CD4-positive, alpha-beta T cell treated with Interferon gamma for 1 hour (primary cell): ENCODE results near the gene TBC1D14.
A peak's percentile ranks its signal among the peaks of the same experiment; 100 is the strongest.

ENCODE experiments used
- DNase-seq: peaks from one replicate; pipeline ENCODE4 v3.0.0-alpha.2; 2020

Gene TBC1D14

DNA sequence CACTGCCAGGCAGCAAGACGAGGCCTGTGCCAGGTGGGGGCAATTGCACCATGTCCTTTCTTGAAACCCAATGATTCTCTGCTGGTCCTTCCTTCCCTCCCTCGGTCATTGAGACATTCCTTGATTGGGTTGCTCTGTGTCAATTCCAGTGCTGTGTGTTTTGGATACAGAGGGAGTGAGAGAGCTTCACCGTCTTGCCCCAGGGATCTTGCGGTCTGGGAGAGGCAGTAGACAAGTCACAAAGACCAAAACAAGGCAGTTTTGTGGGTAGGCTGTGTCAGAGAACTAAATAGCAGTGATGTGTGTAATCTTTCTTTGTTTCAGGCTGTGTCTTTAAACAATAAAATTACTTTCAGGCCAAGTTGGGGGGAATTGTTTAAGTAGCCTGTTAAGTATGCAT, 94.7 kb downstream of the TBC1D14 start:
- no peak for DNase-seq

DNA sequence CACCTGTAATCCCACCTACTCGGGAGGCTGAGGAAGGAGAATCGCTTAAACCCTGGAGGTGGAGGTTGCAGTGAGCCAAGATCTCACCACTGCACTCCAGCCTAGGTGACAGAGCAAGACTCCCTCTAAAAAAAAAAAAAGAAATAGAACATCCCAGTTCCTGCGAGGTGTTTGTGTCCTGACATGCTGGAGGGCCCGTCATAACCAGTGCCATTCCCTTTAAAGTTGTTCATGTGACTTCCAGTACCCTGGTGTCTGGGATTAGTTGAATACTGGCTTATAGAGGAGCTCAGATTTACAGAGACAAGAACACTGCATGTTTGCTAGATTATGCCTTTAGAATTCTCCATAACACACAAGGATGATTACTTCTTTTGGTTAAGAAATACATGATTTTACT, 95.9 kb downstream of the TBC1D14 start:
- DNase-seq, result no peak

DNA sequence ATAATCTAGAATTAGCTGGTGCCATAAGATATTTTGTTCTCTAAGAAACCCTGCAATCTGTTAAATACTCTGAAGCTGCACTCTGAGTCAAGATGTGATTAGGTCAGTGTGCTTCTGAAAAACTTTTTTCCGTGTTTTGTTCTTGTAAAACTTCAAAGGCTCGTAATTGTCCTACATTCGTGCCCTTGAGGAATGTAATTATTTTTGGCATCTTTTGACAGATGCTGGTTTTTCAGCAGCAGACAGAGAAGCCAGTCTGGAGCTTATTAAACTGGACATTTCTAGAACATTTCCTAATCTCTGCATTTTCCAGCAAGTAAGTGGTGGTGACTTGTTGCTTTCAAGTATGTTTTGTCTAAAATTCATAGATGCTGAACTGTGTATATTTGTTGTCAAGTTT, 96.8 kb downstream of the TBC1D14 start:
- DNase-seq, result no peak

DNA sequence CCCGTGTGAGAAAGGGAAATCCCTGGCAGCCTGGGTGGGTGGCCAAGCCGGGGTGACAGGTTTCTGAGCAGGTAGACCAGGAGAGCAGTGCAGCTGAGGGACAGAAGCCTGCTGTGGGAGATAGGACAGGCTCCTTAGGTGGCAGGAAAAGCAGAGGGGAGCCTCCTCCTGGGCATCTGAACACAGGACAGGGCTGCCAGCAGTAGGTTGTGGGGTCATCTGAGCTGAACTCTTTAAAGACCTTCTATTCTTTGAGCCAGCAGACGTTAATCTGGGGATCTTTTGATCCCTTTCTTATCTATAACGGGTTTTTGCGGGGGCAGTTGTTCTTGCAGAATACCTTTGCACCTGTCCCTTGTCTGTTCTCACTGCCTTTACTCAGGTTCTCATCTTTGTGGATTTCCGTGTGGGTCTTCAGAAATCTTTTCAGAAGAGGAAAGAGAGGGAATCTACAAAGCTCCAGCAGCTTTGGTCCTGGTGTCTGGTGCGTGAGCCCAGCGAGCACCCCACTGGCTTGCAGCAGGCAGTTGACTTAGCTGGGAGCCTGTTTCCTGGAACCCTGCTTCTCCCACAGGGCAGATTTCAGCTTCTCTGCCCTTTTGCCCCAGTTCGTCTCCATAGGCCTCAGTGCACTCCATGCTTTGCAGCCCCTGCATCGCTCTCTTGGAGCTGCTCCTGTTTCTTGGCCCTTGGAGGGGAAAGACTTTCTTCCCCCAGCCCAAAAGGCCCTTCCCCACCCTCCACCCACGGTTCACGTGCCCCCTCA, 97.7 kb downstream of the TBC1D14 start:
- no peak for DNase-seq

DNA sequence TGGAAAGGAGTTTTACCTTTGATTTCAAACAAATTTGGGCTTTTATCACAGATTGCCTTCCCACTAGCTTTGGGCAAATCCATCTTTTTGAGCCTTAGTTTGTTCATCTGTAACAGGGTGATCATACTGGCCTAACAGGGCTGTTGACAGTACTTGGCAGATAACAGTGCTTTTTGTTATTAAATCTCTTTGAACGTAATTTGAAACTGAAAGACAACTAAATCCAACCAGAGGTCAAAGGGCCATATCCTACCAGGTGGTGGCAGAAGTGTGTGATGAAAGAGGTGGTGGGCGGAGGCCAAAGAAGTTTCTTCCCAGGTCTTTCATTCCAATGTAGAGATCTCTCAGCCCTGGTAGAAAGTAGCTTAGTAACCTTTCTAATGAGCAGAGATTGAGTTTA, 98.3 kb downstream of the TBC1D14 start:
- DNase-seq, result no peak

DNA sequence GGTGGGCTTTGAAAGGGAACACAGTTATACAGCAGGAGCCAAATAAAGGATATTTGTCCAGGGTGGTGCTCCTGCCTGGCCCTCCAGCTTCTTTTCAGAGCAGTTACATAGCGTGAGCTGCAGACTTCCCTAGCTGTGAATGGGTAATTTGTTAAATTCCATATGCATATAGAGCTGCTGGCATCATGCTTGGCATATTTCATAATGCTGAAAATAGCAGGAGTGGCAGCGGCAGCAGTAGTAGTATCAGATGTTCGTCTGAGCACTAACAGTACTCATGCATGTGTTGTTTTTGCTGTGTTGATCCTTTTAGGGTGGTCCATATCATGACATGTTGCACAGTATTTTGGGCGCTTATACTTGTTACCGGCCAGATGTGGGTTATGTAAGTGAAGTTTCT, 99.9 kb downstream of the TBC1D14 start:
- no peak for DNase-seq

DNA sequence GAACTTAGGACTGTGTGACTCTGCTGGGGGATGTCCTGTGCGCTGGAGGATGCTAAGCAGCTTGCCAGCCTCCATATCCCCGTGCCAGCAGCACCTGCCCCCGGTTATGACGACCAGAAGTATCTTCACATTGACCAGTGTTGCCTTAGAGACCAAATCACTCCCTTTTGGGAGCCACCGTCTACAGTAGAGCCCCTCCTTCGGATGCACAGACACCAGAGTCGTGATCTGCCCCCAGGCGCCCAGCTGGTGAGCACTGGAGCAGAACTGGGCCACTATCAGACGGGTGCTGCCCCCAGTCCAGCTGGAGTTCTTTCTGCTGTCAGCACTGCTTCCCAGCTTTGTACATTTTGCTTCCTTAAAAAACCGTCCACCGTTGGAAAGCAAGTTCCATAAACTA, 103.5 kb downstream of the TBC1D14 start:
- DNase-seq, result peak; percentile 12

DNA sequence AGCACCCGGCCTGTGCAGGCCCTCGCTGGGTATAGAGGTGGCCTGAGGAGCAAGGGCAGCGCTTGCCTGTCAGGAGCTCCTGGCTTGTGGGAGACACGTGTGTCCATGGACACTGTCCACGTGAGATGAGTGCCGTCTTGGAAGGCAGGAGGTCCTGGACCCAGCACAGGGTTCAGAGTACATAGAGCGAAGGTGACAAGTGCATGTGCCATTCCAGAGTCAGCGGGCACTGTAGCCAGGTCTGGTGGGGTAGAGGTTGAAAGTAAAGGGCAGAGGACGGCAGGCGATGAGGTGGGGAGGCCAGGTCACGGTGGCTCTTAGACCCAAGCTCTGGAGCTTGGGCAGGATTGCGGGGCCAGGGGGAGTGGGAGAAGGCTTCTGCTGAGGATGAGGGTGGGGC, 105.2 kb downstream of the TBC1D14 start:
- no peak for DNase-seq

DNA sequence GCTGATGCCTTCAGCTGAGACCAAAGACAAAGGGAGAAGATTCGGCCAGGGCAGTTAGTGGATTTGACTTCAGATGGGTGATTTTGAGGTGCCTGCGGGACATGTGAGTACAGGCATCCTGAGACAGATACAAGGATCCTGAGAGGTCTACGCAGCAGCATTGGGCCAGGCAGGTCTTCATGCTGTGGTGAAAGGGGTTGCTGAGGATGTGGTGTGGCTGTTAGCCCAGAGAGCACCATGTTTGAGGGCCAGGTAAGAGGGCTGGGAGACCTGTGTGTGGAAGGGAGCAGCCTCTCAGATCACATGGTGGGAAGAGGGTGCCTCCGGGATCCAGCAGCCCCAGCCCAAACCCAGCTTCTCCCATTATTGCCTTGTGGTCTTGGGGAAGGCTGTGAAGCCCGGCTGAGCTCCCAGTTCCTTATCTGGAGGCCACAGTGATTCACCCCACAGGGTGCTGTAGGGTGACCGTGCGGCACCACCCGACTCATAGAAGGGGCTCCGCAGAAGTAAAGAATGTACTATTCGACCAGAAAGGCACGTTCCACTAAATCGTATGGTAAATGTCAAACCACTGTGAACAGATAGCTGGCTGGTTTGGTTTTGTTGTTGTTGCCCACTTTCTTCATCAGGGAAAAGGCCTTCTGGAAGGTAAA, 105.9 kb downstream of the TBC1D14 start:
- no peak for DNase-seq

DNA sequence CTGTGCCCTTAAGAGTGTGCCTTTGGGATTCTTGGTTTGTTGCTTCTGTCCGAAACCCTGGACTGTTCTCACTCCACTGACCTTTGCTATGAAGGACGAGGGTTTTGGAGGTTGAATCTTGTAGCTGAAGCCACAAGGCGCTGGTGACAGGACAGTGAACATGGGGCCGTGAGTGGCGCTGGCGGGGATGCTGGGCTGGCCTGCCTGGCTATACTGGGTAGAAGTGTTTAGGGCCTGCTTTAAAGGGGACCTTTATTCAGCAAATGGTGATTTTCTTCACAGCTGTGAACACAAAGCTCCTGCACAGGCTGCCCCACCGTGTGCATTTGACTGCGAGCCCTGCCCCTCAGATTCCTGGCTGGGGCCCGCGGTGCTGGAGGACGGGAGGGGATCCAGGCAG, 106.5 kb downstream of the TBC1D14 start:
- no peak for DNase-seq

DNA sequence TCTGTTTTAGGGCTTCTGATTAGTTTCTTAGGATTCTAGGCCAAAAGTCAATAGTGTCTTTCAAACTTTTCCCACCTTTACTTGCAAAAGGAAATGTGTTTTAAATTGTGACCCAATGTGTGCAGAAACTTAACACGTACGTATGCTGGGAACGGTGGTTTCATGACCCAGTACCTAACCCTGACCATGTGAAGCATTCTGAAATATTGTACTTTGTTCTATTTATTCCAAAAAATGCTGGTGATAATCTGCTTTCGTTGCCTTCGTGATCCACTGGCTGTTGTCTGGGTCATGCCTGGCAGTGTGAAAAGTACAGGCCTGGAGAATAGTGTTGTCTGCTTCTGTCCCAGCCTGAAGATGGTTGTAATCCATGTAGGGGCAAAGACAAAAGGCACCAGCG, 106.9 kb downstream of the TBC1D14 start:
- no peak for DNase-seq

DNA sequence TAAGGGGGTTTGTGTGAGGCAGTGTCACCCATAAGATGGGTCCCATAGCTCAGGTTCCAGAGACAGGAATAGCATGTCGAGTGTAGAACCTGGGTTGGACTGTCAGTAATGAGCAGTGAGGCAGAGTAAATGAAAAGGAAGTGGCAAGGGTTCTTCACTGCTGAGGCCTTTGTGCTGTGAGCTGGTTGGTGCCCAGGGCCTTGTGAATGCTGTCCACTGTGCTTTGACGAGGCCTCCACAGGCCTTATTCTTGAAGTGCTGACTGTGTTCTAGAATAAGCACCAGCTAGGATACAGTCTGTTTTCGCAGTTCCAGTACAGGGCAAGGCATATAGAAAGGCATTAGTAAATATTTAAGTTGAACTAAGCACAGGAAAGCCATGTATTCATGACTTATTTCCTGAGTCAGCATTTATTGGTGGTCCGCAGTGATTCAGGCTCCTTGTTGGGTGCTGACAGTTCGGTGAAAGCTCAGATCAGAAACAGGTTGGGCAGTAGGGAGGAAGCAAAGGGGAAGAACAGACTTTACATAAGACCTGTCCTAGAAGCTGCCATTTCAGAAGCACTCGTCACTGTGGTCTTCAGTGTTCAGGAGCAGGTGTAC, 107.9 kb downstream of the TBC1D14 start:
- DNase-seq, result no peak

DNA sequence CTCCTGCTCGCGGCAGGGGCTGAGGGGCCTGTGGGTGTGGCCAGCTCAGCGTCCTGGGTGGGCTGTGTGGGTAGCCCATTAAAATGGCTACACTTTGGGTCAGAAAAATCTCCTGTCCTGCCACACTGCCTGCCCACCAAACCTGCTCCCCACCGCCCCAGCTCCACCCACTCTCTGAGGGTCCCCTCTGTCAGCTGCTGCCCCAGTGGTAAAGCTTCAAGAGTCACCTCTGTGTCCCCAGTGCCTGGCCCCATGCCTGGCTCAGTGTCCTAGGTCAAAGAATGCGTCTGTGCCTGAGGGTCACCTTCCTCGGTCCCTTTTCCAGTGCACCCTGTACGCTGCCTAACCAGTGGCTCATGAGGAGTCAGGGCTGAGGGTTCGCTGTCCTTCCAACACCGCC, 108.7 kb downstream of the TBC1D14 start:
- no peak for DNase-seq

DNA sequence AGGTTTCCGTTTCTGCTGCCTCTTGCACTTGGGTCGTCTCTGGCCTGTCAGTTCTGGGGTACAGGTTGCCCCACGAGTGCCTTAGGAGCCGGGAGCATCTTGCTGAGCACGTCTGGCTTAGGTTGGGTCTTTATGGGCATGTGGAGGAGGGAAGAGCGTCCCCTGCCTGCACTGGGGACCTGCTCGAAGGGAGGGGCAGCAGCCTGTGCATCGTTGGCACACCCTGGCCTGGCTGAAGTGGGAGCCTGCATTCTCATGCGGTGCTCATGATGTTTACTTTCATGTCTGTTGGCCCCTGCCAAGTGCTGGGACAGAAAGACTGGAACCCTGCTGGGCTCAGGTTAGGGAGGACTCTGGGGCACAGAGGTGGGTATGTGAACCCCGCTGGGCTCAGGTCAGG, 109.7 kb downstream of the TBC1D14 start:
- no peak for DNase-seq

DNA sequence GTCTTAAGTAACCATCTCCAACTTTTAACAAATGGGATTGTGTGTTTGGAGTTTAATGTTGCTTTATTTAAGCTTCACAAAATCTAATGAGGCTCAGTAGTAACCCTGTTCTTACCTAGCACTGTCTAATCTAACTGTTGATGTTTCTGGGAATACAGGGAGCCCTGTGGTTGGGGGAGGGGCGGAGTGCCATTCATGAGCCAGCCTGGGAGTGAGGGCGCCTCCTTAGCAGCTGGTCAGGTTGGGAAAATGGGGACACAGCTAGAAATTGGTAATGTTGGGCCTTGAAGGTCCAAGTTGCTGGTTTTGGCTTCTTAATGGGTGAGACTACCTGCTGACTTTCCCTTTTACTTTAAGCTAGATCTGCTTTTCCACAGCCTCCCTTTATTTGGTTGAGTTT, 110.7 kb downstream of the TBC1D14 start:
- no peak for DNase-seq

DNA sequence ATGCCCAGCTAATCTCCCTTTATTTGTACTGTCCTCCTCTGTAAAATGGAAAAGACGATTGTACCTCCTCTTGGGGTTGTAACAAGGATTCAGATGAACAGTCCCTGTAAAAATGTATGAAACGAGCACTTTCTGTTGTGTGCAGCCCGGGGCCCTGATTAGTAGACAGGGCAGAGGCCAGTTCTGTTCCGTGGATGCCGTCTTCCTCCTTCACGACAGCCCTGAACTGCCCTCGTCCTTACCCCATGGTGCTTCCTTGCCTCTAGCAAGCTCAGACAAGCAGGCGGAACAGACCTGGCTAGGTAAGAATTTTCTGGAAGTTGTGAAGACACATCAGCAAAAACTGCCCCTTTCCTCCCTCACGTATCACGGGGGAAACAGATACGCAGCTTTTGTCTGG, 111.2 kb downstream of the TBC1D14 start:
- no peak for DNase-seq

DNA sequence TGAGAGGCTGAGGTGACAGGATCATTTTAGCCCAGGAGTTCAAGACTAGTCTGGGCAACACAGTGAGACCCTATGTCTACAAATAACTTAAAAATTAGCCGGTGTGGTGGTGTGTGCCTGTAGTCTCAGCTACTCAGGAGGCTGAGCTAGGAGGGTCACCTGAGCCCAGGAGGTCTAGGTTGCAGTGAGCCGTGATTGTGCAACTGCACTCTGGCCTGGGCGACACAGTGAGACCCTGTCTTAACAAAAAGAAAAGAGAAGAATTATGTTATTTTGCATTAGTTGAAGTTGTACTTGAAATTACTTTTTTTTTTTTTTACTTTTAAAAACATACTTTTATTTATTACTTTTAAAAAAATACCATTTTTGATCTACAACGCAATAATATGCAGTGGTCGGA, 111.7 kb downstream of the TBC1D14 start:
- DNase-seq, result no peak

DNA sequence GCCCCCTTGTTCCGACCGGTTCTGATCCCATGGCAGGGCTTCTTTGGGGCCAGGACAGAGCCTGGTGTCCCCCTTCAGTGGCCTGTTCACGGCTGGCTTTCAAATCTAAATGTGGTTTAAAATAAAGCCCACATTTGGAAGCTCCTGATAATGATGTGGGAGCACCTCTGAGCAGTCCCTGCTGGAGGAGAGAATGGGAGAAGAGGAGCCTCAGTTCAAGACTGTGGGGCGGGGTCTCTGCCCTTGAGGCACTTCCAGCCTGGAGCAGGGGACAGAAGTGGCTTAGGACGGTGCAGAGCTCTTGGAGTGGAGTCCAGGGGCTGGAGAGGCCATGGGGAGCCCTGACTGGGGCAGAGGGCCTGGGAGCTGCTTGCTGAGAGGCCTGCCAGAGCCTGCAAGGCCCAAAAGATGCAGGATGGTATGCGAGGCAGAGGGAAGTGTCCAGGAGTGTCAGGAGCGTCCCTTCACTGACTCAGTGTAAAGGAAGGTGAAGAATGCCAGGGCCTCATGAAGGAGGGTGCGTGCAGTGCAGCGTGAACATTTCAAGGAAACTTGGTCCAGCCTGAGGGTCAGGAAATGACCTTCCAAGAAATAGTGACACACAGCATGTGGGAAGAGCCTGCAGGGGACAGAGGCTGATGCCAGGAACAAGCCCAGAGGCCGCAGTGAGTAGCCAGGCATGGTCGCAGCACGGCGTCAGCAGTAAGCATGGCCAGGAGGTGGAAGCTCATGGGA, 112.5 kb downstream of the TBC1D14 start:
- no peak for DNase-seq

DNA sequence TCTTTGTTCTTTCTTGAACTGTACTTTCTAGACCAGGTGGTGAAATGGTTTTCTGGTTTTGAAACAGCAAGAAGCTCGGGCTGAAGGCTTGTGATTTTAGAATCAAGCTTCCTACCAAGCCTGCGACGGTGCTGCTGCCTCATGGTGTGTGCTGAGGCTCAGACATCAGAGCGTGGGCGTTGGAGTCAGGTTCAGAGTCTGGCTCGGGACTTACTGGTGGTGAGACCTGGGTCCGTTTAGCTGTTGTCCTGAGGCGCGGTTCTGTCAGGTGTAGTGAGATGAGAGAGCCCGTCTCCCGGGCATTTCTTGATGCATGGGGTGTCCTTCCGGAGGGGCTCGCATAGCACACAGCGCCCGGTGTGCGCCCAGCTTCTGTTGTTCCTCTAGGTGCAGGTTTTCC, 113.9 kb downstream of the TBC1D14 start:
- DNase-seq, result no peak

DNA sequence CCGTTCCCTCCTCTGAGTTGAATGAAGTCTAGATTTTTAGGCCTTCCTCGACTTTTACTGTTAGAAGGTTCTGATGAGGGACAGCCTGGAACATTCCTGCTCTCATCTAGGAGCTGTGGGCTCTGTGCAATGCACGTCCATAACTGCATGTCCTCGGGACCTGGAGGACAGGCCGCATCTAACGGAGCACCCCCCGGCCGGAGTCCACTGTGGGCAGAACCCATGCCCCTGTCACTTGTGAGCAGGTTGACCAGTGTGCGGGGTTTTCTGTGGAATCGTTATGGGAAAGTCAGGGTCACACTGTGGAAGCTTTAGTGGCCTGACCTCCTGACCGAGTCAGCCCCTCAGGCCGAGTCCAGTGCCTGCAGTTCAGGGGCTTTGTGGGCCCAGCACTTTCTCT, 114.3 kb downstream of the TBC1D14 start:
- DNase-seq, result no peak

DNA sequence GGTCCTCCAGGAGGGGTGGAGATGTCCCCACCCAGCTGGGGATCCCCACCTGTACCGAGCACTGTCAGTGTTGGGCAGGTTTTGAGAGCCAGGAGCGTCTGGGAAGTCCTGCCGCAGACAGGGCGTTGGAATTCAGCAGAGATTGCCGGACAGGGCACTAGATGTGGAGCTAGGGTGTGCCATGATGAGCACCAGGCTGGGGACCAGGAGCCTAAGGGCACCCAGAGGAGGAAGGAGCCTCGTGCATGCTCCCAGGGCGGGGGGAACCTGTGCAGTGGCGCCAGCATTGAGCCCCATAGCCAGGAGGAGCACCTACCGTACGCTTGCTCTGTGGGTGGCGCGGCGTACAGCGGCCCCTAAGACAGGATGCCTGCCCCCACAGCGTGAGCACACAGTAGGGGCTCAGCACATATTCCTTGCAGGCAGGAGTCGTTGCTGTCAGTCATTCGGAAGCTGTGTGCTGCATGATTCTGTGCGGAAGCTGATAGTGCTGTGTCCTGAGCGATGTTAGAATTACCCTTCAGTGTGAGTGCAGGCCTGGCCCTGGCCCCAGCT, 114.8 kb downstream of the TBC1D14 start:
- DNase-seq, result no peak

DNA sequence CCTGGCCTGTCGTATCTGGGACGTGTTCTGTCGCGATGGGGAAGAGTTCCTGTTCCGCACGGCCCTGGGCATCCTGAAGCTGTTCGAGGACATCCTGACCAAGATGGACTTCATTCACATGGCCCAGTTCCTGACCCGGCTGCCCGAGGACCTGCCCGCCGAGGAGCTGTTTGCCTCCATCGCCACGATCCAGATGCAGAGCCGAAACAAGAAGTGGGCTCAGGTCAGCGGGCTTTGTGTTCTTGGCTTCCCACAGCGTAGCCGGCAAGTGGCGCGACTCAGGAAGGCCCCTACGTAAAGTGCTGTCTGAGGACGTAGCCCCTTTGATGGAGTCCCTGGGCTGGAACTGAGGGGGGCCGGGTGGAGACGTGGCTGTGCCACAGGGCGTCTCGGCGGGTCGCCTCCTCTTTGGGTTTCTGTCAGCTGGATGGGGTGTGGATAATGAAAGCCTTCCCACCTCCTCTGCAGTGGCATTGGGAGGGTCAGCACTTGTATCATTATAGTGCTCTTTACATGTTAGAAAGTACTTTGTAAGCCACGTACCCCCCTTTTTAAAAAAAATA, 115.5 kb downstream of the TBC1D14 start:
- no peak for DNase-seq

DNA sequence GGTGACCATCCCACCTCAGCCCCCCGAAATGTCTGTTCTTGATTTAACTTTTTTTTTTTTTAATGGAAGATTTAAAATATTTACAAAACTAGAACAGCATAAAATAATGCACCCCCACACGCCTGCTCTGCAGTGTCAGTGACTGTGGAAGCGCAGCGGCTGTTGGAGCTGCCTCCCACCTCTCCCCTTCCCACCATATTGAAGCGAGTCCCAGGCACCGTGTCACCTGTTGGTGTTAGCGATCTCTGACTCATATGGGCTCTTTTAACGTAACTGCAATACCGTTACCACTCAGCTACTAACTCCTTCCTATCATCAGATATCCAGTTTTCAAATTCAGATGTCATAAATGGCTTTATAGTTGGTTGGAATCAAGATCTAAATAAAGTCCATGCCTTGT, 116.5 kb downstream of the TBC1D14 start:
- no peak for DNase-seq
